ENCODE results near the gene CENPI.
A peak's percentile ranks its signal among the peaks of the same experiment; 100 is the strongest.
"Not testable (repeated sequence)": the region's sequence is repeated elsewhere in the genome, so short reads cannot be mapped to it uniquely, and the experiment has no call there.

Gene CENPI

GRCh38 chrX:101097546-101098453, at the start of gene CENPI:
TSS of gene CENPI (plus strand) at chrX:101098204. CDS start at chrX:101101071, 2,867 bp downstream.
- peak; percentile 93 for DNase-seq

- DNase-seq = no peak
Measured at GRCh38 chrX:101051153-101051548, 46.9 kb upstream of the CENPI start.

- peak; percentile 77 for DNase-seq
Measured at GRCh38 chrX:101051549-101052302, 46.3 kb upstream of the CENPI start, which contains the start of gene TRMT2B. TSS of gene TRMT2B (minus strand) at chrX:101052111. CDS start at chrX:101042289, 9,822 bp downstream.

- DNase-seq = not testable (repeated sequence)
Measured at GRCh38 chrX:101056551-101056950, 41.5 kb upstream of the CENPI start.

GRCh38 chrX:101057093-101057714, 40.8 kb upstream of the CENPI start:
- no peak for DNase-seq

GRCh38 chrX:101062176-101062575, 35.8 kb upstream of the CENPI start:
- DNase-seq = no peak

GRCh38 chrX:101071582-101071981, 26.4 kb upstream of the CENPI start:
- DNase-seq = no peak

GRCh38 chrX:101078716-101079598, 19.0 kb upstream of the CENPI start, which contains the start of gene TMEM35A:
TSS of gene TMEM35A (plus strand) at chrX:101078879. CDS start at chrX:101079003, 124 bp downstream.
- DNase-seq = no peak

GRCh38 chrX:101079736-101080270, 18.2 kb upstream of the CENPI start:
- DNase-seq = no peak

GRCh38 chrX:101080326-101081124, 17.5 kb upstream of the CENPI start:
- DNase-seq = no peak

- DNase-seq = no peak
Measured at GRCh38 chrX:101081231-101081630, 16.8 kb upstream of the CENPI start.

- no peak for DNase-seq
Measured at GRCh38 chrX:101091817-101092216, 6.2 kb upstream of the CENPI start.

- no peak for DNase-seq
Measured at GRCh38 chrX:101108284-101108683, 10.3 kb downstream of the CENPI start.

- DNase-seq = no peak
Measured at GRCh38 chrX:101117701-101118100, 19.7 kb downstream of the CENPI start.

- DNase-seq = no peak
Measured at GRCh38 chrX:101136235-101136634, 38.2 kb downstream of the CENPI start.
